Measurements from ENCODE around the gene DNAH9. TPM values are rescaled to one million over a fixed set of nuclear protein-coding genes. Genes with fewer than 3 reads are reported as not detected.

The DNAH9 gene
- total and polyA plus RNA-seq, 2 of the 8 experiments (the other 6 are each of a cell fraction or from before 2014, with no cell fraction given): 0.21 to 0.86 TPM

DNA sequence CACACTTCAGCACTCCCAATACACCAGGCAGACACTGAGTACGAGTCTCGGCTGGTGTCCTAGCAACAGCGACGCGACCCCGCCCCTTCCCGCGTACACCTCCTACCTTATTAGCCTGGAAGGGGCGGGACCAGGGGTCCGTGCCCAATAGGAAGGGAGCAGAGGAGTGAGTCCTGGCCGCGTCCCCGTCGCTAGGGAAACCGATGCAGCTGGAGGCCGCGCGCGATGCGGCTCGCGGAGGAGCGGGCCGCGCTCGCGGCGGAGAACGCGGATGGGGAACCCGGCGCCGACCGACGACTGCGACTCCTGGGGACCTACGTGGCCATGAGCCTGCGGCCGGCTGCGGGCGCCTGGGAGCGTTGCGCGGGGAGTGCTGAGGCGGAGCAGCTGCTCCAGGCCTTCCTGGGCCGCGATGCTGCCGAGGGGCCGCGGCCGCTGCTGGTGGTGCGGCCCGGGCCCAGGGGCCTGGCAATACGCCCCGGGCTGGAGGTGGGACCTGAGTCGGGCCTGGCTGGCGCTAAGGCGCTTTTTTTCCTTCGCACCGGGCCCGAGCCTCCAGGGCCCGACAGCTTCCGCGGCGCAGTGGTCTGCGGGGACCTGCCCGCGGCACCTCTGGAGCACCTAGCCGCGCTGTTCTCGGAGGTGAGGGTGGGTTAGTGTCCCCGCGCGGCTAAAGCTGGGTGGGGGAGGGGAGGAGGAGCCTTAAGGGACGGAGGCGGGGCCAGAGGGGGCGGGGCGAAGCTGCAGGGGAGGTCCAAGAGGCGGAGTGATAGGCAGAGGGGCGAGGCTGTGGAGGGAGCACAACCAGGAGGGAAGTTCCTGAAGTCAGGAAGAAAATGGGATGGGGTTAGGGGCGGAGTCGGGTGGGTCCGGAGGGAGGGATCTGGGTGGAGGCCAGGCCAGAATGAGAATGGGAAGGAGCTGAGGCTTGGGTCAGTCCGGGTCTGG lies at the start of gene DNAH9 (continued):
- TF ChIP-seq RAD21 (IDR thresholded peaks at IDR 0.05 in 1 of 2, conservative IDR thresholded peaks at IDR 0.05 in 1 of 2; ENCODE audit: low read depth in 2 of 2, low read length in 2 of 2) (no peak), EZH2 (IDR thresholded peaks at IDR 0.05; ENCODE audit: low read depth, low read length, severe bottlenecking) (no peak), BACH1 (IDR thresholded peaks at IDR 0.05; ENCODE audit: low read length) (peak; percentile 60; the same call in 1 of the 2 replicates), SIN3A (conservative IDR thresholded peaks at IDR 0.05 in 1 of 2, IDR thresholded peaks at IDR 0.05 in 1 of 2; ENCODE audit: low read depth in 1 of 2, low read length in 2 of 2) (peak; percentile 95 to 99), CHD1 (IDR thresholded peaks at IDR 0.05; ENCODE audit: low read depth, low read length) (no peak), KDM4A (IDR thresholded peaks at IDR 0.05; ENCODE audit: low read depth, low read length, severe bottlenecking) (peak; percentile 78)
- TF ChIP-seq, protein P1, sequence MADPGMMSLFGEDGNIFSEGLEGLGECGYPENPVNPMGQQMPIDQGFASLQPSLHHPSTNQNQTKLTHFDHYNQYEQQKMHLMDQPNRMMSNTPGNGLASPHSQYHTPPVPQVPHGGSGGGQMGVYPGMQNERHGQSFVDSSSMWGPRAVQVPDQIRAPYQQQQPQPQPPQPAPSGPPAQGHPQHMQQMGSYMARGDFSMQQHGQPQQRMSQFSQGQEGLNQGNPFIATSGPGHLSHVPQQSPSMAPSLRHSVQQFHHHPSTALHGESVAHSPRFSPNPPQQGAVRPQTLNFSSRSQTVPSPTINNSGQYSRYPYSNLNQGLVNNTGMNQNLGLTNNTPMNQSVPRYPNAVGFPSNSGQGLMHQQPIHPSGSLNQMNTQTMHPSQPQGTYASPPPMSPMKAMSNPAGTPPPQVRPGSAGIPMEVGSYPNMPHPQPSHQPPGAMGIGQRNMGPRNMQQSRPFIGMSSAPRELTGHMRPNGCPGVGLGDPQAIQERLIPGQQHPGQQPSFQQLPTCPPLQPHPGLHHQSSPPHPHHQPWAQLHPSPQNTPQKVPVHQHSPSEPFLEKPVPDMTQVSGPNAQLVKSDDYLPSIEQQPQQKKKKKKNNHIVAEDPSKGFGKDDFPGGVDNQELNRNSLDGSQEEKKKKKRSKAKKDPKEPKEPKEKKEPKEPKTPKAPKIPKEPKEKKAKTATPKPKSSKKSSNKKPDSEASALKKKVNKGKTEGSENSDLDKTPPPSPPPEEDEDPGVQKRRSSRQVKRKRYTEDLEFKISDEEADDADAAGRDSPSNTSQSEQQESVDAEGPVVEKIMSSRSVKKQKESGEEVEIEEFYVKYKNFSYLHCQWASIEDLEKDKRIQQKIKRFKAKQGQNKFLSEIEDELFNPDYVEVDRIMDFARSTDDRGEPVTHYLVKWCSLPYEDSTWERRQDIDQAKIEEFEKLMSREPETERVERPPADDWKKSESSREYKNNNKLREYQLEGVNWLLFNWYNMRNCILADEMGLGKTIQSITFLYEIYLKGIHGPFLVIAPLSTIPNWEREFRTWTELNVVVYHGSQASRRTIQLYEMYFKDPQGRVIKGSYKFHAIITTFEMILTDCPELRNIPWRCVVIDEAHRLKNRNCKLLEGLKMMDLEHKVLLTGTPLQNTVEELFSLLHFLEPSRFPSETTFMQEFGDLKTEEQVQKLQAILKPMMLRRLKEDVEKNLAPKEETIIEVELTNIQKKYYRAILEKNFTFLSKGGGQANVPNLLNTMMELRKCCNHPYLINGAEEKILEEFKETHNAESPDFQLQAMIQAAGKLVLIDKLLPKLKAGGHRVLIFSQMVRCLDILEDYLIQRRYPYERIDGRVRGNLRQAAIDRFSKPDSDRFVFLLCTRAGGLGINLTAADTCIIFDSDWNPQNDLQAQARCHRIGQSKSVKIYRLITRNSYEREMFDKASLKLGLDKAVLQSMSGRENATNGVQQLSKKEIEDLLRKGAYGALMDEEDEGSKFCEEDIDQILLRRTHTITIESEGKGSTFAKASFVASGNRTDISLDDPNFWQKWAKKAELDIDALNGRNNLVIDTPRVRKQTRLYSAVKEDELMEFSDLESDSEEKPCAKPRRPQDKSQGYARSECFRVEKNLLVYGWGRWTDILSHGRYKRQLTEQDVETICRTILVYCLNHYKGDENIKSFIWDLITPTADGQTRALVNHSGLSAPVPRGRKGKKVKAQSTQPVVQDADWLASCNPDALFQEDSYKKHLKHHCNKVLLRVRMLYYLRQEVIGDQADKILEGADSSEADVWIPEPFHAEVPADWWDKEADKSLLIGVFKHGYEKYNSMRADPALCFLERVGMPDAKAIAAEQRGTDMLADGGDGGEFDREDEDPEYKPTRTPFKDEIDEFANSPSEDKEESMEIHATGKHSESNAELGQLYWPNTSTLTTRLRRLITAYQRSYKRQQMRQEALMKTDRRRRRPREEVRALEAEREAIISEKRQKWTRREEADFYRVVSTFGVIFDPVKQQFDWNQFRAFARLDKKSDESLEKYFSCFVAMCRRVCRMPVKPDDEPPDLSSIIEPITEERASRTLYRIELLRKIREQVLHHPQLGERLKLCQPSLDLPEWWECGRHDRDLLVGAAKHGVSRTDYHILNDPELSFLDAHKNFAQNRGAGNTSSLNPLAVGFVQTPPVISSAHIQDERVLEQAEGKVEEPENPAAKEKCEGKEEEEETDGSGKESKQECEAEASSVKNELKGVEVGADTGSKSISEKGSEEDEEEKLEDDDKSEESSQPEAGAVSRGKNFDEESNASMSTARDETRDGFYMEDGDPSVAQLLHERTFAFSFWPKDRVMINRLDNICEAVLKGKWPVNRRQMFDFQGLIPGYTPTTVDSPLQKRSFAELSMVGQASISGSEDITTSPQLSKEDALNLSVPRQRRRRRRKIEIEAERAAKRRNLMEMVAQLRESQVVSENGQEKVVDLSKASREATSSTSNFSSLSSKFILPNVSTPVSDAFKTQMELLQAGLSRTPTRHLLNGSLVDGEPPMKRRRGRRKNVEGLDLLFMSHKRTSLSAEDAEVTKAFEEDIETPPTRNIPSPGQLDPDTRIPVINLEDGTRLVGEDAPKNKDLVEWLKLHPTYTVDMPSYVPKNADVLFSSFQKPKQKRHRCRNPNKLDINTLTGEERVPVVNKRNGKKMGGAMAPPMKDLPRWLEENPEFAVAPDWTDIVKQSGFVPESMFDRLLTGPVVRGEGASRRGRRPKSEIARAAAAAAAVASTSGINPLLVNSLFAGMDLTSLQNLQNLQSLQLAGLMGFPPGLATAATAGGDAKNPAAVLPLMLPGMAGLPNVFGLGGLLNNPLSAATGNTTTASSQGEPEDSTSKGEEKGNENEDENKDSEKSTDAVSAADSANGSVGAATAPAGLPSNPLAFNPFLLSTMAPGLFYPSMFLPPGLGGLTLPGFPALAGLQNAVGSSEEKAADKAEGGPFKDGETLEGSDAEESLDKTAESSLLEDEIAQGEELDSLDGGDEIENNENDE (IDR thresholded peaks at IDR 0.05; ENCODE audit: insufficient replicate concordance, low read length): no peak

Data from H1 (cell line).